Smooth muscle cell (in vitro differentiated cells): ENCODE data around the gene MRPL21. TPM values are rescaled to one million over a fixed set of nuclear protein-coding genes. Genes with fewer than 3 reads are reported as not detected.

Experiments used
- DNase-seq: peaks from one replicate; lab custom pipeline; 2025; ENCODE audit not compliant: unreplicated experiment; lab: John Stamatoyannopoulos, UW
- H2AFZ ChIP-seq: fragments of 200-600 bp; sonication (generic); 2 replicates; pipeline ENCODE4 v1.6.0; 2016; ENCODE audit warnings: antibody characterized with exemption, low read depth, mild to moderate bottlenecking
- H3F3A ChIP-seq: fragments of 200-600 bp; sonication (generic); 2 replicates; pipeline ENCODE4 v1.6.0; 2017; ENCODE audit warnings: antibody characterized with exemption, low read depth
- H3K27ac ChIP-seq: fragments of 200-600 bp; sonication (generic); 2 replicates; pipeline ENCODE4 v1.5.1; 2016; ENCODE audit warnings: low read depth, mild to moderate bottlenecking
- H3K27me3 ChIP-seq: fragments of 200-600 bp; sonication (generic); 2 replicates; pipeline ENCODE4 v1.6.1; 2016; ENCODE audit warnings: low read depth, mild to moderate bottlenecking
- H3K36me3 ChIP-seq: fragments of 200-600 bp; sonication (generic); 2 replicates; pipeline ENCODE4 v1.5.1; 2016; ENCODE audit warnings: low read depth
- H3K4me1 ChIP-seq: fragments of 200-600 bp; sonication (generic); 2 replicates; pipeline ENCODE4 v1.5.1; 2016; ENCODE audit warnings: low read depth
- H3K4me2 ChIP-seq: fragments of 200-600 bp; sonication (generic); 2 replicates; pipeline ENCODE4 v1.6.0; 2016; ENCODE audit warnings: mild to moderate bottlenecking
- H3K4me3 ChIP-seq: fragments of 200-600 bp; sonication (generic); 2 replicates; pipeline ENCODE4 v1.5.1; 2016; ENCODE audit warnings: mild to moderate bottlenecking
- H3K79me2 ChIP-seq: fragments of 200-600 bp; sonication (generic); 2 replicates; pipeline ENCODE4 v1.6.0; 2016; ENCODE audit warnings: low read depth, mild to moderate bottlenecking
- H3K9ac ChIP-seq: fragments of 200-600 bp; sonication (generic); 2 replicates; pipeline ENCODE4 v1.6.0; 2016; ENCODE audit warnings: low read depth
- H3K9me3 ChIP-seq: fragments of 200-600 bp; sonication (generic); replicated peaks from 2 replicates; pipeline ENCODE4 v1.5.1; 2016; ENCODE audit warnings: low read depth
- H4K20me1 ChIP-seq: fragments of 200-600 bp; sonication (generic); 2 replicates; pipeline ENCODE4 v1.6.0; 2016; ENCODE audit warnings: low read depth
- WGBS: methylation state at CpG from one replicate; pipeline ENCODE4 v1.1.7; 2016; ENCODE audit warnings: low lambda C conversion rate; 5-methylcytosine and 5-hydroxymethylcytosine counted together
- polyA plus RNA-seq: library from polyadenylated mRNA; unstranded; fragments of >200 nt; fragmentation: Nextera tagmentation; extraction: Ambion mirVana; gene quantifications from 2 replicates; pipeline ENCODE4 v1.2.1, GENCODE V29; 2016
- total RNA-seq: library from RNA; depleted of rRNA; stranded (reverse); fragments of >200 nt; gene quantifications from 2 replicates; pipeline ENCODE4 v1.2.3, GENCODE V29; 2014
- TF ChIP-seq, protein P1 (sequence below): fragments of 200-600 bp; sonication (generic); IDR thresholded peaks from 2 replicates; pipeline ENCODE4 v1.5.1; 2017; ENCODE audit warnings: borderline replicate concordance, mild to moderate bottlenecking, antibody characterized with exemption; ENCODE audit not compliant: insufficient read depth, poor library complexity, severe bottlenecking

The MRPL21 gene
- total and polyA plus RNA-seq, 2 experiments from 2014 or later: 41.2 to 110 TPM

DNA sequence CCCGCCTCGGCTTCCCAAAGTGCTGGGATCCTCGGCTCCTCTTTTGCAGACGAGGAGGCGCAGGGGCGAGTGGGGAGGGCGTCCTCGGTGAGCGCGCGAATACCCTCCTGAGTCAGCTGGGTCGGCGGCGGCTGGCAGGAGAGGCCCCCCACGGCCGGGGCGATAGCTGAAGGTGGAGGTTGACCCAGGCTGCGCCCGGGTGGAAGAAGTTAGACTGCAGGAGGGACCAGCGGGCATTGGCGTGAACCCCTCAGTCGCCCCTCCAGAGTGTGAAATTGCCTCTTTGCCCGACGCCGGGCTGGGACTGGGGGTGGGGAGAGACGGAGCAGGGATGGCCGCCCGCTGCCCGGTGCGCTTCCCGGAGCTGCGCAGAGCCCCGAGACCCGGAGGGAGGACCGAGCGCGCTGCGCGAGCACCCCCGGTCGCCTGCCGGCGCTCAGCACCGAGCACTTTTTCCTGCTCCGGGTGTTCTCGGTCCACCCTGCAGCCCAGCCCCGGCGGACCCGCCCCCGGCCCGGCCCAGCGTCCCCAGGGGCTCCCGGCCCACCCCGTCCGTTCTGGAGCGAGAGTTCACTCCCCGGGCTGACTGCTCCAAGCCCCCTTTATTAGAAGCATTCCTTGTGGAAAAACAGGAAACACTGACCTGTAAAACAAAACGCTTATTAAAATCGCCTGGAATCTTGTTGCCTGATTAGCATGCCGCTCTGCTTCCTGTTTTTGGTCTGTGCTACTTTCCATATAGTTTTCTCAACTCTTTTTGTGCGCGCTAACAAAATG lies 48.2 kb downstream of the MRPL21 start:
- DNase-seq: peak; percentile 18
- Histone ChIP-seq H3K36me3 (no peaks in the 10 kb centered on the region), H3K27me3 (peaks cover 29% of the 10 kb centered on the region), H3K4me2 (peak overlapping the region; percentile 80), H4K20me1 (no peaks in the 10 kb centered on the region), H3K9ac (no peak overlapping the region), H3K27ac (no peak overlapping the region), H3F3A (peaks cover 3% of the 10 kb centered on the region), H3K4me1 (no peaks in the 10 kb centered on the region), H3K79me2 (no peaks in the 10 kb centered on the region), H3K4me3 (peak overlapping the region; percentile 41), H2AFZ (peak overlapping the region; percentile 94), H3K9me3 (no peaks in the 10 kb centered on the region)
- 4% methylated on average over 60 of the region's 62 CpGs for WGBS
- TF ChIP-seq, protein P1, sequence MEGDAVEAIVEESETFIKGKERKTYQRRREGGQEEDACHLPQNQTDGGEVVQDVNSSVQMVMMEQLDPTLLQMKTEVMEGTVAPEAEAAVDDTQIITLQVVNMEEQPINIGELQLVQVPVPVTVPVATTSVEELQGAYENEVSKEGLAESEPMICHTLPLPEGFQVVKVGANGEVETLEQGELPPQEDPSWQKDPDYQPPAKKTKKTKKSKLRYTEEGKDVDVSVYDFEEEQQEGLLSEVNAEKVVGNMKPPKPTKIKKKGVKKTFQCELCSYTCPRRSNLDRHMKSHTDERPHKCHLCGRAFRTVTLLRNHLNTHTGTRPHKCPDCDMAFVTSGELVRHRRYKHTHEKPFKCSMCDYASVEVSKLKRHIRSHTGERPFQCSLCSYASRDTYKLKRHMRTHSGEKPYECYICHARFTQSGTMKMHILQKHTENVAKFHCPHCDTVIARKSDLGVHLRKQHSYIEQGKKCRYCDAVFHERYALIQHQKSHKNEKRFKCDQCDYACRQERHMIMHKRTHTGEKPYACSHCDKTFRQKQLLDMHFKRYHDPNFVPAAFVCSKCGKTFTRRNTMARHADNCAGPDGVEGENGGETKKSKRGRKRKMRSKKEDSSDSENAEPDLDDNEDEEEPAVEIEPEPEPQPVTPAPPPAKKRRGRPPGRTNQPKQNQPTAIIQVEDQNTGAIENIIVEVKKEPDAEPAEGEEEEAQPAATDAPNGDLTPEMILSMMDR: peak; percentile 29

DNA sequence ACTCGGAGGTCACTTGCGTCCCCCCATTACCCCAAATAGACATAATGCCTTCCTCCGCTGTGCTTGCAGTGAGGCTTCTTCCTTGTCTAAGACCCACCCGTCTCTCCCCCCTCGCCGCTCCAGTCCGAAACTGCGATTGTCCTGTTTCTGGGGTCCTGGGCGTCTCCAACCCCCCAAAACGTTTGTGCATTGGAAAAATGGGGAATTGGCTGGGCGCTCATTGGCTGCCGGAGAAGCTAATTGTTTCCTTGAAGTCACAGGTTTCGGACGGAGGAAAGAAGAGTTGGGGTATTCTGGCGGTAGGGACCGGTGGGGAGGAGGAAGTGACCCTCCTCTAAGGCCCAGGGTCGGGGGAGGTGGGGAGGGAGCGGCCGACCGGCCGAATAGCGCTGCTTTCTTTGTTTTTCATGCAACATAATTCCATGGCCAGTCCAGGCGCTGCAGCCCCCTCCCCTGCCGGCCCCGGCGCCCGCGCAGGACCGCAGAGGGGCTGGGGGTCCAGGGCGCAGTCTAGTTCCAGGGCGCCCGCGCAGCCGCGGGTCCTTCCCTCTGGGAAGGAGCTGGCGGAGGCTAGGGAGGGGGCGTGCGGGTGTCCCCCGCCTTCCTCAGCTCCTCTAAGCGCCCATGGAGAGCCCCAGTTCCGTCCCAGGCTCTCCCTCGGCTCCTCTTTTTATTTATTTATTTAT lies 49.2 kb downstream of the MRPL21 start:
- Histone ChIP-seq H3K27ac (no peak overlapping the region), H3F3A (peaks cover 3% of the 10 kb centered on the region), H3K9ac (no peak overlapping the region), H3K4me3 (peak overlapping the region; percentile 41), H3K9me3 (no peaks in the 10 kb centered on the region), H4K20me1 (no peaks in the 10 kb centered on the region), H3K4me1 (no peaks in the 10 kb centered on the region), H3K79me2 (no peaks in the 10 kb centered on the region), H3K27me3 (peaks cover 29% of the 10 kb centered on the region), H2AFZ (peak overlapping the region; percentile 37), H3K4me2 (peak overlapping the region; percentile 80), H3K36me3 (no peaks in the 10 kb centered on the region)
- DNase-seq: no peak
- TF ChIP-seq, protein P1: no peak
- WGBS: 15% methylated on average over 41 of the region's 42 CpGs

DNA sequence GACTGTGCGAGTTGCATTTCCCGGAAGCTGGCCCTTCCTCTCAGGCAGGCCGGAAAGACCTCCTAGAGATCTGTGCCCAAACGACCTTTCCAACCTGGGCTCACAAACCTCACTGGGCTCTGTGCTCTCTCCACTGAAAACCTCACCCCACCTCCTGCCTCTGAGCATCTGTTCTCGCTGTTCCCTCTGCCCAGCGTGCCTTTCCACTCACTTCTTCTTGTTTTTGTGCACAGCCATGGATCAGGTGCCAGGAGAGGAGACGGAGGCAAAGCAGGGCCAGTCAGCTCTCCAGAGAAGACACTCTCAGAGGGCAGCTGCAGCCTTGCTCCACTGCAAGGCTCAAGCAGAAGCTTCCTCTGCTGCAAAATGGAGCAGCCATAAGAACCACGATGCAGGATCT lies 51.0 kb downstream of the MRPL21 start:
- 78% methylated on average over 8 of the region's 8 CpGs for WGBS
- TF ChIP-seq, protein P1: no peak
- no peaks in the 10 kb centered on the region for H3K9me3 ChIP-seq
- H4K20me1 ChIP-seq: no peaks in the 10 kb centered on the region
- H3K79me2 ChIP-seq: no peaks in the 10 kb centered on the region
- no peak for DNase-seq
- peaks cover 3% of the 10 kb centered on the region for H3F3A ChIP-seq
- peaks cover 41% of the 10 kb centered on the region for H3K27me3 ChIP-seq
- H3K4me2 ChIP-seq: no peak overlapping the region
- no peaks in the 10 kb centered on the region for H3K36me3 ChIP-seq
- no peak overlapping the region for H3K9ac ChIP-seq
- H2AFZ ChIP-seq: no peak overlapping the region
- no peak overlapping the region for H3K27ac ChIP-seq
- H3K4me3 ChIP-seq: no peak overlapping the region
- no peaks in the 10 kb centered on the region for H3K4me1 ChIP-seq

DNA sequence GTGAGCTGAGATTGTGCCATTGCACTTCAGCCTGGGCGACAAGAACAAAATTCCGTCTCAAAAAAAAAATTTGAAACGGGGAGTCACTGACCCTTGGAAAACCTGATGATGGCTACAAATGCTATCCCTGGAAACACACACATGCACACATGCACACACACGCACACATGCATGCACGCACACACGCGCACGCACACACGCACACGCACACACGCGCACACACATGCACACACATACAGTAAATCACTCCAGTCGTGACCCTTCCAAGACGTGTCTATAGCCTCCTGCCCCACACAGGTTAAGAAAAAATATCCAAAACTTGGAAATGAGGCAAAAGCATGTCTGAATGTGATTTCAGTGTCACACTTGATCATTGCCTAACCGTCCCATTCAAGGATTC lies 55.2 kb downstream of the MRPL21 start:
- Histone ChIP-seq H3K79me2 (no peaks in the 10 kb centered on the region), H2AFZ (no peak overlapping the region), H3K4me2 (no peak overlapping the region), H3K9ac (no peak overlapping the region), H3K4me1 (peaks cover 7% of the 10 kb centered on the region), H3F3A (no peaks in the 10 kb centered on the region), H3K4me3 (no peak overlapping the region), H3K36me3 (no peaks in the 10 kb centered on the region), H3K27me3 (peaks cover 66% of the 10 kb centered on the region), H4K20me1 (no peaks in the 10 kb centered on the region), H3K27ac (no peak overlapping the region), H3K9me3 (no peaks in the 10 kb centered on the region)
- TF ChIP-seq, protein P1: no peak
- DNase-seq: no peak
- 85% methylated on average over 15 of the region's 15 CpGs for WGBS
